Glutamatergic neuron (in vitro differentiated cells): ENCODE measurements around the gene OR2AG1. TPM values are rescaled to one million over a fixed set of nuclear protein-coding genes. Genes with fewer than 3 reads are reported as not detected.

Experiments
- DNase-seq: peaks from one replicate; pipeline ENCODE4 v3.0.0; 2022
- H3K27ac Mint-ChIP-seq: one replicate; pipeline ENCODE4 v1.8.0; 2020; ENCODE audit warnings: mild to moderate bottlenecking, mixed read lengths, inconsistent platforms; ENCODE audit not compliant: unreplicated experiment
- H3K27me3 Mint-ChIP-seq: one replicate; pipeline ENCODE4 v1.8.0; 2020; ENCODE audit warnings: mild to moderate bottlenecking, moderate library complexity, mixed read lengths, inconsistent platforms; ENCODE audit not compliant: unreplicated experiment
- H3K36me3 Mint-ChIP-seq: one replicate; pipeline ENCODE4 v1.8.0; 2020; ENCODE audit warnings: mild to moderate bottlenecking, mixed read lengths, inconsistent platforms; ENCODE audit not compliant: unreplicated experiment
- H3K4me1 Mint-ChIP-seq: one replicate; pipeline ENCODE4 v1.8.0; 2020; ENCODE audit warnings: mild to moderate bottlenecking, low read depth, mixed read lengths, inconsistent platforms; ENCODE audit not compliant: unreplicated experiment
- H3K4me3 Mint-ChIP-seq: one replicate; pipeline ENCODE4 v1.8.0; 2020; ENCODE audit warnings: mild to moderate bottlenecking, mixed read lengths, inconsistent platforms; ENCODE audit not compliant: unreplicated experiment
- H3K9me3 Mint-ChIP-seq: one replicate; pipeline ENCODE4 v1.8.0; 2020; ENCODE audit warnings: mild to moderate bottlenecking, moderate library complexity, mixed read lengths, inconsistent platforms; ENCODE audit not compliant: unreplicated experiment
- total RNA-seq: library from RNA; stranded (reverse); fragmentation: NEBNext Ultra II Directional; extraction: Animal tissue kit (Norgen Biotek cat#: 25700); gene quantifications from one replicate; pipeline ENCODE4 v1.2.1, GENCODE V29; 2021; ENCODE audit not compliant: unreplicated experiment
- TF ChIP-seq, protein P1 (sequence below): fragments of 200-600 bp; sonication (generic); IDR thresholded peaks from one replicate; pipeline ENCODE4 v1.5.0; 2021; ENCODE audit not compliant: partially characterized antibody, unreplicated experiment

OR2AG1 gene
- total RNA-seq, 1 donor from 2014 or later, result not detected

DNA sequence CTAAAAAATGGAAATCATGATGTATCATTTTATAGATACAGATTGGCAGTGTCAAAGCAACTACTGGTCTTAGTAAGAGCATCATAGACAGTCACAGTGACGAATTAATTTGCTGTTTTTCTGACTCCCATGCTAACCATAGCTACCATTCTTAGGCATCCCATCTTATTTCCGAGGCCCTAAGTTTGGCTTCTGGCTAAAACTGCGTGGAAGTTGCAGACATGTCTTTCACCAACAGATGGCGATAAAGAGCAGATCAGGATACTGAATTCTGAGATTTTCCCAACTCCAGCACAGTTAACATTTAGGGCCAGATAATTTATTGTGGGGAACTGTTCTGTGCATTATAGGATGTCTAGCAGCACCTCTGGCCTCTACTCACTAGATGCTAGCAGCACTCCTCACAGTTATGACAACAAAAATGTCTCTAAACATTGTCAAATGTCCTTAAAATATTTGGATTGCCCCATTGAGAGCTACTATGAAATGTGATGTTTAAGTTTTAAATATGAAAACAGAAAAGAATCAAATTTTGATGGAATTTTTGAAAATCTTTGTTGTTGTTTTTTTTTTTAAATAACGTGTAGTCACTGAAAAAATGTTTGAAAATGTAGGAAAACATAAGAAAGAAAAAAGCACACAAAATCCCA lies 27.4 kb upstream of the OR2AG1 start:
- DNase-seq, result peak; percentile 39
- TF ChIP-seq, protein P1, sequence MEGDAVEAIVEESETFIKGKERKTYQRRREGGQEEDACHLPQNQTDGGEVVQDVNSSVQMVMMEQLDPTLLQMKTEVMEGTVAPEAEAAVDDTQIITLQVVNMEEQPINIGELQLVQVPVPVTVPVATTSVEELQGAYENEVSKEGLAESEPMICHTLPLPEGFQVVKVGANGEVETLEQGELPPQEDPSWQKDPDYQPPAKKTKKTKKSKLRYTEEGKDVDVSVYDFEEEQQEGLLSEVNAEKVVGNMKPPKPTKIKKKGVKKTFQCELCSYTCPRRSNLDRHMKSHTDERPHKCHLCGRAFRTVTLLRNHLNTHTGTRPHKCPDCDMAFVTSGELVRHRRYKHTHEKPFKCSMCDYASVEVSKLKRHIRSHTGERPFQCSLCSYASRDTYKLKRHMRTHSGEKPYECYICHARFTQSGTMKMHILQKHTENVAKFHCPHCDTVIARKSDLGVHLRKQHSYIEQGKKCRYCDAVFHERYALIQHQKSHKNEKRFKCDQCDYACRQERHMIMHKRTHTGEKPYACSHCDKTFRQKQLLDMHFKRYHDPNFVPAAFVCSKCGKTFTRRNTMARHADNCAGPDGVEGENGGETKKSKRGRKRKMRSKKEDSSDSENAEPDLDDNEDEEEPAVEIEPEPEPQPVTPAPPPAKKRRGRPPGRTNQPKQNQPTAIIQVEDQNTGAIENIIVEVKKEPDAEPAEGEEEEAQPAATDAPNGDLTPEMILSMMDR, result peak; percentile 89
- no peaks in the 10 kb centered on the region for H3K4me1 Mint-ChIP-seq
- no peak overlapping the region for H3K4me3 Mint-ChIP-seq
- no peak overlapping the region for H3K27ac Mint-ChIP-seq
- no peaks in the 10 kb centered on the region for H3K27me3 Mint-ChIP-seq
- no peaks in the 10 kb centered on the region for H3K36me3 Mint-ChIP-seq
- H3K9me3 Mint-ChIP-seq, result no peaks in the 10 kb centered on the region

DNA sequence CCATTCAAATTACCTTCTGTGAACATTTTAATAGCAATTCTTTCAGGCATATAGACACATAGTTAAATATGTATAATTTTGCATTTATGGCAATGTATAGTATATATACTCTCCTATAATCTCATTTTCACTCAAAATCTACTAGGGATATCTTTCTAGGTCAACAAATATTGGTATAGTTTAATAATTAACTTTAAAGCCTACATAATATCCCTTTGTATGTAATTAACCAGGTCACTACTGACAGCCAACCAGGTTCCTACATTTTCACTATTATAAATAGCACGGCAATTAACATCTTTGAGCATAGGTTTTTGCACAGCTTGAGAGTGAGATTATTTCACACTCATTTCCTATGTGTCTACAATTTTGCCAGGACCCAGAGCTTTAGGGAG lies 26.9 kb upstream of the OR2AG1 start:
- DNase-seq, result no peak

DNA sequence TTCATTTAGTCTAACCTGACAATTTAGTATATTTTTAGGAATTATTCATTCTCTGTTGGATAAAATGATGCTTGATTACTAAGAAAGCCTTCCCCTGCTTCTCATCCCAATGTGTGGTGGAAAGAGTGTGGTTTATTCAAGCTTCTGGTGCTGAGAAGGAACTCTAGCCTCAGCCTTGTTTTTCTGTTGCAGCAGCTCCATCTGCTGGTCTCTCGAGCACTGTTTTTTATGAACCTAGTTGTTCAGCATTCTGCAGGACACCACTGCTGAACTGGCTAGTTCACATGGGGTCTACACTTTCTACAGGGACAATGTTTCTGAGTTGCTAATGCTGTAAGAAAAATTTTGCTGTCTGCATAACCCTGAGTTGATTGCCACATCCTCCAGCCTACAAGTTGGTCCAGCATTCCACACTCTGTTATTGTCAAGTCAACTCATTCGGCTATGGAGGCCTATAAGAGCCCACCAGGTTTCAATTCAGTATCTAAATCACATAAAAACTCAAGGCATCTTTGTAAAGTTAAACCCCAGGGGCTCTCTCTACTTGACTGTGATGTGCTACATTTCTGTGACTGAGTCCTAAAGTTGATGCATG lies 25.4 kb upstream of the OR2AG1 start:
- Mint-ChIP-seq H3K9me3 (peaks cover 1% of the 10 kb centered on the region), H3K36me3 (no peaks in the 10 kb centered on the region), H3K27ac (no peak overlapping the region), H3K4me3 (no peak overlapping the region), H3K4me1 (no peaks in the 10 kb centered on the region), H3K27me3 (no peaks in the 10 kb centered on the region)
- TF ChIP-seq, protein P1, result peak; percentile 42
- peak; percentile 52 for DNase-seq

More for the DNA sequence above, 26.9 kb upstream of the OR2AG1 start:
- no peak overlapping the region for H3K27ac Mint-ChIP-seq
- H3K4me1 Mint-ChIP-seq, result no peaks in the 10 kb centered on the region
- H3K9me3 Mint-ChIP-seq, result no peaks in the 10 kb centered on the region
- no peak overlapping the region for H3K4me3 Mint-ChIP-seq
- H3K27me3 Mint-ChIP-seq, result no peaks in the 10 kb centered on the region
- TF ChIP-seq, protein P1, result no peak
- H3K36me3 Mint-ChIP-seq, result no peaks in the 10 kb centered on the region

DNA sequence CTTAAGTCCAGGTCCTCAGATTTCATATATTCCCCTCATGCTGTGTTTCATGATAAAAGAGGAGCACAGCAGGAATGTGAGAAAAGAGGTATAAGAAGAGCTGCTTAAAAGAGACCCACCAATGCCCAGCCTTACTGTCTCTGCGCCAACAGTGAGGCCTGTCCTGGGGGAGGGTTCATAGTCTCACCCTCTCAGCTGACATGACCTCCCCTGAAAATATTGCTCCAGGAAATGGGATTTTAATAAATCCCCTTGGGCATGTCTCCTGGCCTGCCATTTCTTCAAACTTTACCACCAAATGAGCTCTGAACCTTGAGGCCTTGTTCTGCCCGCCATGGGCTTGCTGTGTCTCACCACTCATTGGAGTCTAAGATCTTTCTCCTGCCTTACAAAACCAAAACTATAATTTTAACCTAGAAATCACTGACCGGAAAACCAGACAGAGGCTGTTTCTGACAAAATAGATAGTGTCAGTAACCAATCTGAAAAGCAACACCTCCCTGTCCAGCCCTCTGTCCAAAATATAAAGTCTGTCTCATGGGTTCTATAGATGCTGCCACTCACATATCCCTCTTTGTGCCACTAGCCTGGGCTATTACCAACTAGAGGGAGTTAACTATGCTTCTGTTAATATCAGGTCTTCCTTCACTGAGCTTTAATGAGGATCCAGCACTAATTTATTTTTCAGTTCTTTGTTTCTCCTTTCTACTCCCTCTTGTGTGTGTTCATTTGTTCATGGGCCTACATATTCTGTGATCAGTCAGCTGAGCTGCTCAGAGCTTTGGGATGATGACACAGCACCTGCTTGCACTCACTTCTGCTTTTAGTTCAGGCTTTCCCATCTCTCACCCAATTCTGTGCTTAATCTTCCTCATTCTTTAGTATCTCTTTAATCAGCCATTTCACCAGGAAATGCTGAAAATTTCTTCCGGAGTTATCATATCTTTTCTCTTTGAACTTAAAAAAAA lies 10.6 kb upstream of the OR2AG1 start, which contains the start of gene OR2AG2:
Gene OR2AG2, minus strand, starts transcription at position 51 of the 968 bp plus-strand sequence. CDS start 3,019 bp downstream, outside the sequence.
- Mint-ChIP-seq H3K27me3 (no peaks in the 10 kb centered on the region), H3K4me3 (no peak within 1 kb of the TSS), H3K9me3 (no peaks in the 10 kb centered on the region), H3K36me3 (no peaks in the 10 kb centered on the region), H3K4me1 (no peaks in the 10 kb centered on the region), H3K27ac (no peak within 1 kb of the TSS)
- no peak for DNase-seq
- TF ChIP-seq, protein P1, result no peak
